HG02943 (cell line): ENCODE data around the gene CACNA1C.

ENCODE experiments used
- ATAC-seq: cut with Tn5 transposase; IDR thresholded peaks from one replicate; pipeline ENCODE4 v1.9.1; 2021; ENCODE audit warnings: mild to moderate bottlenecking, low read depth, moderate library complexity; ENCODE audit not compliant: unreplicated experiment

The CACNA1C gene

DNA sequence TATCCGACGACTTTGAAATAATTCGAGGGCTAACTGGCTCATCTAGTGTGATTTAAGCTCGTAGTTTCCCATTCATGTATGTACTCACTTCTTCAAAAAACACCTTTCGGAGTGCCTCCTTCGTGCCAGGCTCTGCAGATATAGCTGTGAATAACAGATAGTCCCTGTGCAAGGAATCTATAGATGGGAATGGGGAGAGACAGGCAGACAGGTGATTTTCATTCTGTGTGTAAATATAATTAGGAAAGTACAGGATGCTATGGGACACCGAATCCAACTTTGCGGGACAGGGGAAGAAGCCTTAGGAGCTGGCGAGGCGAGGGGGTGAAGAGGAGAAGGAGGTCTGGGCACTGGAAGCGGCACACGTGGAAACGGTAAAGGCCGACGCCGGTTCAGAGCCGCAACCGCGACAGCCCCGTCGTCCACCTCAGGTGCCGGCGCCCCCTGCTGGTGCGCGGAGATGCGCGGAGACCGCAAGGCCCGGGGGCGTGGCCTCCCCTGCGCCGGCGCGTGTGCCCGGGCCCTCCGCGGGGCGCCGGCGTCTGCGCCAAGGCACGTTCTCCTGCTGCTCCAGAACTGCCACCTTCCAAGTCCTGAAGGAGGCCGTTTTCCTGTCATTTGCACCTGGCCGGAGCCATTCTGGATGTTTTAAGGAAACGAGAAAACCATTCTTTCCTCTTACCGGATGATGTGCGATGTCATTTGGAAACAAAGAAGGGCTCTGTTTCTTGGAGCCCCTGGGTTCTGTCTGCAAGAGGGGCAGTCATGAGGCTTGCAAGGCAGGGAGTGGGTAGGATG lies 18.0 kb upstream of the CACNA1C start:
- ATAC-seq, result no peak

DNA sequence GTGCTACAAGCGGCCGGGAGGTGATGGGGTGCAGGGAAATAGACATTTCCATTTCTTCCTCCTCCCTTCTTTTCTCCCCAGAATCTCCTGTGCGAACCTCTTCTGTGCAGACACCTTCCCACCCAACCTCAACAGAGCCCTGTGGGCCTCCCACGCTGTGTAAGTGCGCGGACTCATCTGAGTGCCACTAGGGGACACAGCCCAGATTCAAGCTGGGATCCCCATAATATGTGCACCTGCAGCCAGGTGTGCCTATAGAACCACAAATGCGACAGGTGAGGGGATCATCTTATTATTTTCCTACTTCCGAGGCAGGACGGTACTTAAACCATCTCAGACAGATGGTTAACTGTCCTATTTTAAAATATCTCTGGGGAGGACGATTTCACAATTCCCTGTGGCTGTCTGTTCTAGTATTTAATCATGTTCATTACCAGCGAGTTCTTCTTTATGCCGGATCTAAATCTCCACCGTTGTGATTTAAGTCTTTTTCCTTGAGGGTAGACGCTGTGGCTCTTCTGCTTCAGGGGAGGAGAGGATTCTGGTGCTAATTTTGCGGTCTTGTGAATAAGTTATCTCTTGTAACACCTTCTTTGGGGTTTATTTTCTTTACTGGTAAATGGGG lies 17.2 kb upstream of the CACNA1C start:
- ATAC-seq, result no peak

DNA sequence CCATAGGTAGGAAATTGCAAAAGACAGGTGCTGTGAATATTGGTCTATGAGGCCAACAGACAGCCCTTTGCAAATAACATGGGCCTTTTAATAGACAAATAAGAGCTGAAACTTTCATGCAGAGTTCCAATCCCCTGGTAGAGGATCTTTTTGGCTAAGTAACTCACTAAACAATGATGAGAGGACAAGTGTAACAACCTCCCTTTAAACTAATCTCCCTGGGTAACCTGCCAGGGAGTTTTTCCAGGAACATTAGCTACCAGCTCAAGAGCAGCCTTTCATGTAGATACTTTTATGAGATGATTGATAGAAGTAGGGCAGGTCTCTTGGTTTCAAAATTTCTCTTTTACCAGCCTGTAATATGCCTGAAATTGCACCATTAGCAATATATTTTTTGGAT lies 13.8 kb upstream of the CACNA1C start:
- ATAC-seq, result no peak

DNA sequence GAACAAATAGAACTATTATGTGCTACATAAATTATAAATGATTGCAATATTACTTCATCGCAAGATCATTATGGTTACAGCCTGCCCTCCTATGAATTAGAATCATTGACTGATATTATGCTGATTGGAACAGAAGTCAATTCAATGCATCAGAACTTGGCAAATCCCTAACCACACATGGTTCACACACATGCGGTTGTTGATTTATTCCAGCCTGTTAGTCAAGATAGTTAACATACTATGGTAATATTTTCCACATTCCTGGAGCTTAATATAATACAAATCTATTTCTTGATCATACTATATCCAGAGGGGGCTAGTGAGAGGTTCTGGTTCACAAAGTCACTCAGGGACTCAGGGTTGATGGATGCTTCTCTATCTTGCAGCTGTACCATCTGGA lies 9.7 kb upstream of the CACNA1C start:
- ATAC-seq, result no peak

DNA sequence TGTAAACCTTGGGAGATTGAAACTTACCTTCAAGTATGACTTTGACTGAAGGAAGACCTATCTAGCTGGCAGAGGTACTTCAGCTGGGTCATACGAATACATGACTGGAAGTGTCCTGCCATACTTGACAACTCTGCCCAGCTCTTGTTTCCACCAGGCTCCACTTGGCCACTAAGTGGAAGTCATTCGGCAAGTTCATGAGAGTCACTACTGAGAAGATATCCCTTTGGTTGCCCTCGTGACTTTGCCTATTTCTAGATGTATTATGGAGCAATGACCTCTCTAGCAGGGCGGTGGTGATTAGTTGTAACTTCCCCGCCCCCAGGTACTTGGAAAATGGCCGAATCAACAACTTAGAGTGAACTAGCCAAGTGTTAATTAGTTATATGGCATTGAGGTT lies 8.6 kb upstream of the CACNA1C start:
- ATAC-seq, result no peak

DNA sequence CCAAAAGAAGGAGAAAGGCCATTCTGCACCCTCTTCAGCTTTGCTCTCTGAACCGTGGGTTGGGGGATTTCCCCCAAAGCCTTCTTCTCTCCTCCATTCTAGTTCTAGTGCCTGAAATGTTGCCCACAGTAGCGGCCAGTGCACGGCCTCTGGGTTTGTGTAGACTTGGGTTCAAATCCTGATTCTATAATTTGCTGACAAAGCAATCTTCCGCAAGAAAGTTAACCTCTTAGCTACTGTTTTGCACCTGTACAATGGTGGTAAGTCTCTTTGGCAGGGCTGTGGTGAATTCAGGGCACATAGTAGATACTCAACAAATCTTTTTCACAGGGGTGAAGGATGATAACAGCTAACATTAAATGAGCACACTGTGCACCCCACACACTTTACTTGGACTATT lies 5.8 kb upstream of the CACNA1C start:
- no peak for ATAC-seq

DNA sequence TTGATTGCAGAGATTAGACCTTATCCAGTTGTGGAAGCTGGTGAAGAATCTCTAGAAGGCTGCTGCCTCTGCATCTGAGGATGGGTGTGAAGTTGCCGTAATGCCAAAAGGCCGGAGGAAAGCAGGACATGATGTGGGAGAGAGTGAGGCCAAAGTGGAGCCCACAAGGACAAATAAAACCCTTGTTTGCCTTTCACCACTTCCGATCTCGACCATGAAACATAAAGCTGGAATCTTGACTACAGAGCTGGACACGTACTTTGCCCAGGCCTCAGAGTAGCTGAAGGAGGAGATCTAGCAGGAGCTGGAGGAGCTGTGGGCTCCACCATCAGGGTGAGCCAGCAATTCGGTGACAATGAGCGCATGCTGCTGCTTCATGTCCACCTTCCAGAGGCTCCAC lies 5.0 kb upstream of the CACNA1C start:
- ATAC-seq, result no peak

DNA sequence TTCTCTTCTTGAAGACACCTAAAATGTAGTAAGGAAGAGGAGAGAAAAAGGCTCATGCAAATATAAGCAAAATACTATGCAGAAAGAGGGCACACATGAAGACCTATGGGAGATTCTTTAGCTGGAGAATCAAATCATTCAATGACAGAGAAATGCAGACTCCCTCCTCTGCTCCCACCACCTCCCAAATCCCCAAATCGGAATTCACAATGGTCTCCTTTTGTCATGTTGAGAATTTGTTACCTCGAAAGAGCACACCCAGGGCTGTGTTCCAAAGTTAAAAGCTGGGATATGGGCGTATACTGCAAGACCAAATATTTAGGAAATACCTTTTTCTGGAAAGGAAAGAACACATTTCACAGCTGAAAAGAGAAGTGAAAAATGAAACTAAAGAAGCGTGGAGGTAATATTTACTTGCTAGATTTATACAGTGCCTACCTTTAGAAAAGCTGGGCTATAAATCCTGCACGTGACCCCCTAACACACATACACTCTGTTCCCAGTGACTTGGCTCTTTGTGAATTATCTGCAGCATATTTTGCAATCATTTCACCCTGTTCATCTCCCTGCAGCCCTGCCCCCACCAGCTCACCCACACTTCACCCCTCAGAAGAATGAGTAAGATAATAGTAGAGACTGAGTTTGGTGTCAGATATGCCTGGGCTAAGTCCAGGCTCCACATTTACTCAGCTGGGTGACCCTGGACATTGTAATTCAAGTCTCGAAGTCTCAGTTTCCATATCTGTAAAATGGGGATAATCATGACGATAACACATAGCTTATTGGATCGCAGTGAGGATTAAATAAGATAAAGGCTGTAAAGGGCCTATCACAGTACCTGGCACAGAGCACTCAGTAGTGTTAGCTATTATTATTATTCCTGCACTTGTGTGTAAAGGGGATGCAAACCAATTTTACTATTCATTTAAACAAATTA lies 2.9 kb upstream of the CACNA1C start:
- no peak for ATAC-seq

DNA sequence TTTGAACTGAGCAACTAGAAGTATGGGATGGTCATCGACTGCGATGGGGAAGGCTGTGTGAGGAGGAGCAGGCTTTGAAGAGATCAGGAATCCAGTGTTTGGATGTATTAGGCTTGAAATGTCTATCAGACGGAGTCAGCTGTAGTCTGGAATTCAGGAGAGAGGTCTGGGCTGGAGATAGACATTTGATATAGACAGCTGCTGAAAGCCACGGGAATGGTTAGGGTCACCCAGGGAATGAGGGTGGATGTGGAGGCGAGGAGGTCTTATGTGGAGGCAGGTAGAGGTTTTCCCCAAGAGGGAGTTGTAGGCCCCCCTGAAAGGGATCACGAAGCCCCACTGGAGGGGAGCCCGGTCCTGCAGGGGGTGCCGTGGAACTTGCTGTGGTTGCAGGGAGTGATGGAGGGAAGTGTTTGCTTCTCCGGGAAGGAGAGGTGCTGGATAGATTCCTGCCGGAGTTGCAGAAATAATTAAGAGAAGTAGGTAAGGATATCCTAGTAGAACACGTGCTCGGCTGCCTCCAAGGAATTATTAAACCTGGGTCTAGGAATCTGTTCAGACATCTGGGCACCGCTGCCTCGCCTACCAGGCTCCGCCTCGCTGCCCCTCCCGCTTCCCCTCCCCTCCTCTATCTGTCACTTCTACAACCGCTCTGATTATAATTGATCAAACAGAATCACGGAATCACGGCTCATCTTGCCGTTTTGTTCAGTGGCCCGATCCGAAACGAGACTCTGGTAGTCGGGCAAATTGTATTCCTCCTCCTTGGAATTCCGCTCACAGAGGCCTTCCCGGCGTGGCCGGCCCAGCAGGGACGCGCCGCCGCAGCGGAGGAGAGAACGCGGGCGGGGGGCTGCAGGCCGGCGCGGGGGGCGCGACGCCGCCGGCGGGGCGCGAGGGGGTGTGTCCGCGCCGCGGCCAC lies 826 bp upstream of the CACNA1C start:
- no peak for ATAC-seq

DNA sequence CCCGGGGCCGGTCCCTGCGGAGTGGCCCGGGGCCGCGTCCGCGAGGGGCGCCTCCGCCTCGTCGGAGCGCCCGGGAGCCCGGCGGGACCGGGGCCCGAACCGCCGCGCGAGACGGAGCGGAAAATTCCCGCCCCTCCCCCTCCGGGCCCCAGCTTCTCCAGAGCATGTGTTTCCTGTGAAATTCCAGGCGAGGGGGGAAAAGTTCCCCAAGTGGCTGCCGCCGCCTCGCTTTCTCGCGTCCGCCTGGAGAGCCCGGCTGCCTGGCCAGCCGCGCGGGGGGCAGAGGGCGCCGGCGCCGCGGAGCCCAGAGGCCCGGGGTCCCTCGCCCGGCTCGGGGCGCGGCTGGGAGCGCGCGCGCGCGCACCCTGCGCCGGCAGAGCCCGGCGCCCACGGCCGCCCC lies 904 bp downstream of the CACNA1C start:
- no peak for ATAC-seq

DNA sequence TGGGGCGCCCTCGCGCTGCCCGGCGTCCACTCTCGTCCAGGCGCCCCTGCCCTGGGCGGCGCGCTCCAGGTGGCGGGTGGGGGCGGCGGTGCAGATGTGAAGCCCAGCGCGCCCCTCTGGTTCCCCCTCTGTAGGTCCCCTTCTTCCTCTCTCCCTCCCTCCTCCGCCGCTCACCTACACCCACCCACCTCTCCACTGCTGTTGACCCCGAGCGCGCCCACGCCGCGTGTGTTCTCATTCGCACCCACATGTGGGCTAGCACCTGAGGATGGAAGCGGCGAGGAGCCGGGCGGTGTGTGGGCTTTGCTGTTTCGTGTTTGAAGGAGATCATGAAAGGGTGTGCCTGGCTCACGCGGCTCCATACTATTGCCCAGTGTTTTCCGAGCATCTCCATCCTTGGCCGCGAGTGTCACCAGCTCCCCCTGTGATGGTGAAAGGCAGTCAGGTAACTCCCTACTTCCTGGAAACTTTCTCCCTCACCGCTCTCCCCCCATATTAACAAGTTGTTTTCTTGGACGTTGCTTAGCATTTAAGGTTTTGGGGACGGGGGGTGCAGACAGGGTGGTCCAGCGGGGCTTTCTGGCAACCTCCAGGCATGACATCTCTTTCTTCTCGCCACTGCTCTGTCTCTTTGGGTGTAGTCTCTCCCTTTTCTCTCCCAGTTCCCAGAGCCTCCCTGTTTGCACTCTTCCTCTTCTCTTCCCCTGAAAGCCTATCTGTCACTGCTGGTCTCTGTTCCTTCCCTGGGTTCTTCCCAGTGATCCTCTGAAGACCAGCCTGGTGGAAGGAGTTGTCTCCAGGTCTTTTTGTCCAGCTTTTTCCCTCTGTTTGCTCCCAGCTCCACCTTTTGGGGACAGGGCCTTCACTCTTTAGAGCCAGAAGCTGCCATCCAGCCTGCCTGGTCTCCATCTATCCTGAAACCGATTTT lies 1.6 kb downstream of the CACNA1C start:
- no peak for ATAC-seq

DNA sequence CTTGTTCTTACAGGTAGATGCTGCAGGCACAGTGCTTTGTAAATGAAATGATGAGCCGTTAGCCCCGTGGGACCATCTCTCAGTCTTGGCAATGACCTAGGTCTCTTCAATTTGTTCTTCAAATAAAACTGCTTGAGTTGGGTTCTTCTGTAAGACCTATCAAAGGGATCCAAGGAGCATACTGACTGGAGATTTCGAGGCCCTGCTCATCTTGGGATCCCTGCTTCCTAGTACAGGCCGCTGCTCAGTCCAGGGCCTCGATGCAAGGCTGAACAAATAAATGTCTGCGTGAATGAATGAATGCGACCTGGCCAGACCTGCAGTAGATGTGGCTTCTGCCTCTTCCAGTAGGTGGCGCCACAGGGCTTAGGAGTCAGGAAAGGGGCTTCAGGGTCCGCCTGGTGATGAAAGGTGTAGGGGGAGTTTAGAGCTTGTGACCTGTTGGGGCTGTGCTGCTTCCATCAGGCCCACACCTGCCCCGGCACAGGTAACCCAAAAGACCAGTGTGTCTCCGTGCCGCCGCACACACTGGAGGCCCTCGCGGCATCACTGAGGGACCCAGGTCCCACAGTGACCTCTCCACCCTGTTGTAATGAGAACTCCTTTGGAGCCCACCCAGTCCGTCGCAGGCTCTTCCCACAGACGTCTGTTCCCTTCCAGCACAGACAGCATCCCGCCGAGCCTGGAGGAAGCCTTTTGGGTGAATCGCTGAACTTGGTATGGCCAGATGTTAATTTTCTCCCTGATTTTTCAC lies 4.4 kb downstream of the CACNA1C start:
- ATAC-seq, result no peak

DNA sequence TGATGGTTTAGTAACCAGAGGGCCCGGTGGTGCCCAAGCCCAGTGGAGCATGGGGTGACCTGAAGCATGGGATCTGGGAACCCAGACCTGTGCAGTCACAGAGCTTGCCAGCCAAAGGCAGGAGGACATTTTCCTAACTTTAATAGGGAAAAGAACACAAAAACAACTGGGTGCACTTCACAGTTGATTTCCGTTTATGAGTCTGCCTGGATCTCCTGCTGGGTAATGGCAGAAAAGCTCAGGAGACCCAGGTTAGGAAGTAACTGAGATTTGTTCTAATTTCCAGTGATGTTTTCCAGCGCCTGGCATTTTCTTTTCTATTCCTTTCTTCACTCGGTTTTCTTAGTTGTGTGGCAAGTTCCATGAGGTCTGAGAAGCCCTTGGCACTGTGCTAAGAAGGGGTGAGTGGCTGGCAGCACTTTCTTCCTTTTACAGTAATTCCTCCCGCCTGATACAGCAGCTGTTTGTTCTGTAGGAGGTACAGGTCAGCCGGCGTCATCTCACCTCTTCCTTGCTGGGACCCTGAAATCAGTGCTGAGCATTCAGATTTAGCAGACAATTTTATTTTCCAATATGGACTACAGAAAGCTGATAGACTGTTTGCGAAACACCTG lies 5.1 kb downstream of the CACNA1C start:
- no peak for ATAC-seq

DNA sequence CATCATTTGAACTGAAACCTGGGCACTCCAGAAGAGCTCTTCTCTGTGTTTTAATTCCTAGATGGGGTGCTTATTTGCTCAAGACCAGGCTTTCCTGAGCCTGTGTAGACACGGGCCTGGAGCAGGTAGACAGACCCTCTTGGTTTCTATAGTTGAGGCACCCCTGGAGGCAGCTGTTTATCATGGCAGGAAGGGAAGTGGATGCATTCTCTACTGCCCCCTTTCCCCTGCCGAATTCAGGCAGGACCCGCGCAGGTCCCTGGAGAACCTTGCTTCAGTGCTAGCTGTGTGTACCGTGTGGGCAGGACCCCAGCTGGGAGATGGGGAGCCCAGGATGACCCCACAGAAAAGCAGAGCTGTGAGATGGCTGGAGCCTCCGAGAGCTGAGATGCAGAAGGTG lies 6.0 kb downstream of the CACNA1C start:
- no peak for ATAC-seq

DNA sequence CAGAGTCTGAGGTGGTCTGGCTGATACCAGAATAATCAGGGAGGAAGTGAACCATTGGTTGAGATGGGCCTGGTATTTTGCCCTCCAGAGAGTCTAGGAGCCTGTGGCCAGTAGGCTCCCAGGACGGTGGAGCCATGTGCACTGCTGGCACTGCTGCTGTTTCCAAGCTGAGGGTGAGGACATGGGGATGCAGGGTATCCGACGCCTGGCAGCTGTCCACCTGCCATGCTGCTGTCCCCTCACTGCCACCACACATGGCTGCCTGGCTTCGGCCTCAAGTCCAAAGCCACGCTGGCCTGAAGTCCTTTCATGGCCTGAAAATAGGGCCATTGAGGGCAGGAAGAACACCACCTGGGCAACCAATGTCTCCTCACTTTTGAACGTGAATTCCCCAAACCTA lies 8.6 kb downstream of the CACNA1C start:
- ATAC-seq, result no peak

DNA sequence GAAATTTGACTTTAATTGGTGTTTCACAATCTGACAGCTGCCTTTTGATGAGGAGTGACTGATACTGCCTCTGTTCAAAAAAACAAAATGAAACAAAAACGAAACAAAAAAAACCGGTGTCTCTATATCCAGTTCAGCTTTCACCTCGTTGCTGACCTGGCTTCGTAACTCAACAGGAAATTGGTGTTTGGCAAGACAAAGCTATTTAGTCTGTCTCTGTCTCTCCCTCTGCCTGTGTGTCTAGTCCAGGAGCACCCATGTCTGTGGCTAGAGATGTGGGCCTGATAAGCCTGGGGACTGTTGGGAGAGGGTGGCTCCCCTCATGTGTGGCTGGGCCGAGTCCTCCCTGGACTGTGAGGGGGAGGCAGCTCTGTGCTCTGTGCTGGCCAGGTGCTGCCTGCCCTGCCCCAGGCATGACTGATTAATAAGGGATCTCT lies 11.3 kb downstream of the CACNA1C start:
- no peak for ATAC-seq

DNA sequence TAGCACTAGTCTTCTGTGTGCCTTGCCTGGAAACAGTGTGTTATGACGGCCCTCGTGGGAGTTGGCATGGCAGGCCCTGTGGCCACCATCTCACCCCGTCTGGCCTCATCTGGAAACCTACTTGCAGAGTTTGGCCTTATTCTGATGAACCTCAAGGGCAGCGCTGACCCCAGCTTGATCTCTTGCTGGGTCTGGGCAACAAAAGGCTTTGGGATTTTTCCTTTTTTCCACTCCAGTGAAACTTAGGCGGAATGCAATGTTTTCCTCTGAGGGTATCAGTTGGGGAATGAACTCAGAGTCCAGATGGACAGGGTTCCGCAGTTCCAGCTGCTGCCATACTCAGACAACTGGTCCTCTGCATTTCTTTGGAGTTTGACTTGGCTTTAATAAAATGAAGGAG lies 15.9 kb downstream of the CACNA1C start:
- no peak for ATAC-seq

DNA sequence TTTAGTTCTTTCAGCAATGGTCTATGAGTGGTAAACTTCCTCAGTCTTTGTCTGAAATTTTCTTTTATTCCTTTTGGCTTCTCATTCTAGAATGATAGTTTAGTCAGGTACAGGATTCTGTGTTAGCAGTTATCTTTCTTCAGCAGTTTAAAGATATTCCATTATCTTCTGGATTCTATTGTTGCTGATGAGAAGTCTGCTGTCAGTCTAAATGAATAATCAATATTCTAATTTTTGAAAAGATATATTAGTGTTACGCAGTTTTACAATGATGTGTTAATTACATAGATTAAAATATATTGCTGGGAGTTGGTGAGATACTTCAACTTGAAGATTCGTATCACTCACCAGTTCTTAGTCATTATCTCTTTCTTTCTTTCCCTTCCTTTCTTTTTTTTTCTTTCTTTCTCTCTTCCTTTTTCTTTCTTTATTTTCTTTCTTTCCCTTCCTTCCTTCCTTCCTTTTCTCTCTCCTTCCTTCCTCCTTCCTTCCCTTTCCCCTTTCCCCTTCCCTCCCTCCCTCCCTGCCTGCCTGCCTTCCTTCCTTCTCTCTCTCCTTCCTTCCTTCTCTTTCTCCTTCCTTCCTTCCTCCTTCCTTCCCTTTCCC lies 17.8 kb downstream of the CACNA1C start:
- ATAC-seq, result no peak
